Measurements from ENCODE around the gene GALR3.

Gene GALR3

GRCh38 chr22:37820350-37820749, 2.8 kb upstream of the GALR3 start:
- no peak for TF ChIP-seq CTCF (IDR thresholded peaks at IDR 0.05; ENCODE audit: extremely low read depth, insufficient read depth, missing control alignments)
- in situ Hi-C loops (cut with MboI; ENCODE audit: low pct_unique_long_range_greater_than_20kb, low sequenced_read_pairs, unreplicated experiment), result no loop called here
- no peak for DNase-seq (ENCODE audit: low spot score)

GRCh38 chr22:37822079-37822833, 926 bp upstream of the GALR3 start:
- no peak for DNase-seq (ENCODE audit: low spot score)
- in situ Hi-C loops (cut with MboI; ENCODE audit: low pct_unique_long_range_greater_than_20kb, low sequenced_read_pairs, unreplicated experiment), result no loop called here
- no peak for TF ChIP-seq CTCF (IDR thresholded peaks at IDR 0.05; ENCODE audit: extremely low read depth, insufficient read depth, missing control alignments)

- in situ Hi-C loops (cut with MboI; ENCODE audit: low pct_unique_long_range_greater_than_20kb, low sequenced_read_pairs, unreplicated experiment), result no loop called here
- no peak for TF ChIP-seq CTCF (IDR thresholded peaks at IDR 0.05; ENCODE audit: extremely low read depth, insufficient read depth, missing control alignments)
- peak; percentile 60 for DNase-seq (ENCODE audit: low spot score)
Measured at GRCh38 chr22:37824674-37825641, 1.8 kb downstream of the GALR3 start.

- in situ Hi-C loops (cut with MboI; ENCODE audit: low pct_unique_long_range_greater_than_20kb, low sequenced_read_pairs, unreplicated experiment), result no loop called here
- DNase-seq (ENCODE audit: low spot score), result no peak
- TF ChIP-seq CTCF (IDR thresholded peaks at IDR 0.05; ENCODE audit: extremely low read depth, insufficient read depth, missing control alignments), result no peak
Measured at GRCh38 chr22:37827056-37827455, 3.9 kb downstream of the GALR3 start.

GRCh38 chr22:37830093-37830842, 7.1 kb downstream of the GALR3 start:
- TF ChIP-seq CTCF (IDR thresholded peaks at IDR 0.05; ENCODE audit: extremely low read depth, insufficient read depth, missing control alignments), result no peak
- DNase-seq (ENCODE audit: low spot score), result no peak
- in situ Hi-C loops (cut with MboI; ENCODE audit: low pct_unique_long_range_greater_than_20kb, low sequenced_read_pairs, unreplicated experiment), result no loop called here

GRCh38 chr22:37831472-37831871, 8.3 kb downstream of the GALR3 start:
- DNase-seq (ENCODE audit: low spot score), result no peak

More at GRCh38 chr22:37831472-37831871, 8.3 kb downstream of the GALR3 start:
- no peak for TF ChIP-seq CTCF (IDR thresholded peaks at IDR 0.05; ENCODE audit: extremely low read depth, insufficient read depth, missing control alignments)
- in situ Hi-C loops (cut with MboI; ENCODE audit: low pct_unique_long_range_greater_than_20kb, low sequenced_read_pairs, unreplicated experiment), result no loop called here
